HL-60/S4 treated with phorbol 12-myristate 13-acetate at 8.2 ng/mL for 4 days and 3 days (cell line): ENCODE data around the gene UTF1.
"Not testable (repeated sequence)": the region's sequence is repeated elsewhere in the genome, so short reads cannot be mapped to it uniquely, and the experiment has no call there.

Experiments
- in situ Hi-C: fragments of 300-500 bp; cut with MboI; formaldehyde crosslinking; loops from 2 replicates; pipeline ENCODE4 v1.15.0; 2022; ENCODE audit warnings: low sequenced_read_pairs

The UTF1 gene

DNA sequence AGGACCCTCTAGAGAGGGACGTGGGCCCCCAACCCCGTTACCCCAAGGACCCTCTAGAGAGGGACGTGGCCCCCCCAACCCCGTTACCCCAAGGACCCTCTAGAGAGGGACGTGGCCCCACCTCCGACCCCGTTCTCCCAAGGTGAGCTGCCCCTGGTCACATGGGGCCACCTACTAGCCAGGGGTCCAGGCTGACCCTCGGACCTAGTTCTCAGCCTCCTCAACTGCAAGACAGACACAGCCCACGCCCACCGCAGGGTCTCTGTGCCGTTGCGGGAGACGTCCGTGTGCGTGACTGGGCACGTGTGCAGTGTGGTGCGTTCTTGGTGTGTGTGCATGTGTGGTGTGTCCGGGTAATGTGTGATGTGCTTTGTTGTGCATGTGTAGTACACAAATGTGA lies 21.6 kb upstream of the UTF1 start:
- in situ Hi-C loops, result no loop called here

DNA sequence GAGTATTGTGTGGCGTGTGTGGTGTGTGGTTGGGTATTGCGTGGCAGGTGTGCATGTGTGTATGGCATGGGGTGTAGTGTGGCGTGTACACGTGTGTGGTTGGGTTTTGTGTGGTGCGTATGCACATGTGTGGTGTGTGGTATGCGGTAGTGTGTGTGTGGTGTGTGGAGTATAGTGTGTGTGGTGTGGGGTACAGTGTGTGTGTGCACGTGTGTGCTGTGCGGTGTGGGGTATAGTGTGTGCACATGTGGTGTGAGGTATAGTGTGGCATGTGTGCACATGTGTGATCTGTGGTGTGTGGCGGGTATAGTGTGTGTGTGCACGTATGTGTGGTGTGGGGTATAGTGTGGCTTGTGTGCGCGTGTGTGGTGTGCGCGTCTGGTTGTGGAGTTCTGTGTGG lies 20.9 kb upstream of the UTF1 start:
- in situ Hi-C loops, result no loop called here

- in situ Hi-C loops, result no loop called here
Measured at GRCh38 chr10:133209641-133210040, 20.4 kb upstream of the UTF1 start.

DNA sequence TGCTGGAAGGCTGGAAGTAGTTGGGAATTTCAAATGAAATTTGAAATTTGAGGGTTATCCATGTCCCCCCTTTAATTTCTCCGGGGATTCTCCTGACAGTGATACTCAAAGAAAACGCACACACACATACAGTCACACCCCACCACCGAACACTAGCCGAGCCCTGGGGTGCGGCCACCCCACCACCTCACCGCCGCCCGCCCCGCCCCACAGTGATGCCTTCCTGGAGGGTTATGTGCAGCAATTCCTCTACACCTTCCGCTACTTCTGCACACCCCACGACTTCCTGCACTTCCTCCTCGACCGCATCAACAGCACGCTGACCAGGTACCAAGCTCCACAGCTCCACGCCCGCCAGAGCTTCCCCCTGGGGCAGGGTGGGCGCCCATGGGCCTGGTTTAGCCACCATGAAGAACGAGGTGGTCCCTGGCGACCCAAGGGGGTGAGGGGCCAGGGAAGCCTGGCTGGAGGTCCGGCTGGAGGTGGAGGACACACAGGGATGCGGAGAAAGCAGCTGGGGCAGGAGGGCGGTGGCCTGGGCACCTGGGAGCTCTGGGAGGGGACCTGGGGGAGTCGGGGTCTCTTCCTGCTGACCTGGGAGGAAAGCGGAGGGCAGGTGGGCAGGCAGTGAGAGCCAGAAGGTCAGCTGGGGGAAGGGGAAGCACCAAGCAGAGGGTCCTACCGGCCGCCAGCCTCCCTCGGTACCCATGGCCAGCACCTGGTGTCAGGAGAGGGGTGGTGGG lies 19.4 kb upstream of the UTF1 start:
- in situ Hi-C loops, result no loop called here

- in situ Hi-C loops, result no loop called here
Measured at GRCh38 chr10:133211141-133211830, 18.7 kb upstream of the UTF1 start.

GRCh38 chr10:133211959-133212852 lies 17.8 kb upstream of the UTF1 start:
- in situ Hi-C loops, result no loop called here

- in situ Hi-C loops, result no loop called here
Measured at GRCh38 chr10:133212853-133213494, 17.0 kb upstream of the UTF1 start.

DNA sequence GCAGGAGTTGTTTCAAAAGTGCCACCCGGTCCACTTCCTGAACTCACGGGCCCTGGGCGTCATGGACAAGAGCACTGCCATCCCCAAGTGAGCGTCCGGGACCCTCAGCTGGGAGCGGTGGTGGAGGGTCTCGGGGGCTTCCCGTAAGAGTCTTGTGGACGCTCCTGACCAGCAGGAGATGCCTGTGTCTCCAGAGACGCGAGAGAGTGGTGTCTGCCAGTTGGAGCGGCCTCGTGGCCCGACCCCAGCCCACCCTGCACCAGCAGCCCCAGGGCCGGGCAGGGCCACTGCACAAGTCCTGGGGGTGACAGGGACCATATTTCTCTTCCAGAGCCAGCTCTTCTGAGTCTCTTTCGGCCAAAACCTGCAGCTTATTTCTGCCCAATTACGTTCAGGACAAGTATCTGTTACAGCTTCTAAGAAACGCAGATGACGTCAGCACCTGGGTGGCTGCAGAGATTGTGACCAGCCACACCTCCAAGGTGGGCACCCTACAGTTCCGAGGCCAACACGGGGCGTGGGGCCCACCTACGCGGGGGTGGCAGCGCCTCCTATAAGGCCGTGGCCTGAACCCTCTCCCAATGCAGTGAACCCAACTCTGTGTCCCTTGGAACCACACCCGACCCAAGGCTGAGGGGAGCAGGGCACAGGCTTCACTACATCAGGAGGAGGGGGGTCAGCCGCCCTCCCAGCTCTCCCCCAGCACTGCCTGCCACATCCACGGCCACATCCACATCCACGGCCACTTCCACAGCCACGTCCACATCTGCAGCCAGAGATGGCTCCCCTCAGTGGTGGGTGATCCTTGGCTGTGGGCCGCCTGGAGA lies 16.2 kb upstream of the UTF1 start:
- in situ Hi-C loops, result no loop called here

- in situ Hi-C loops, result no loop called here
Measured at GRCh38 chr10:133214468-133215410, 15.3 kb upstream of the UTF1 start.

DNA sequence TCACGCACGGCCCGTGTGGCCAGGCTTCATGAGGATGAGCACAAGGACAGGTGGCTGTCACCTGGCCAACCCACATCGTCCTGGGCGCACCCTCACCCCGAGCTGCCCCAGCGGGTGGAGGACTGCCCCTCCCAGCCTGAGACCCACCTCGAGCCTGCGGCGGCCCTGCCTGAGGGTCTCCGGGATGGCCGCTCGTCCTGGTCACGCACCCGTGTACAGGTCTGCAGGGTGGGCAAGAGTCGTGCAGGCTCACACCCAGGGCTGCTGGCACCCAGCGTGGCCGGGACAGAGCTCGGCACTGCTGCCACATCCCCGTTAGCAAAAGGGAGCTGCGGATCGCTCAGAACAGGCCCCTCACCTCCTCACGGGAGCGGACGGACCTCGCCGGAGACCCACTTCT lies 14.4 kb upstream of the UTF1 start:
- in situ Hi-C loops, result no loop called here

GRCh38 chr10:133216776-133217175 lies 13.2 kb upstream of the UTF1 start:
- in situ Hi-C loops, result no loop called here

DNA sequence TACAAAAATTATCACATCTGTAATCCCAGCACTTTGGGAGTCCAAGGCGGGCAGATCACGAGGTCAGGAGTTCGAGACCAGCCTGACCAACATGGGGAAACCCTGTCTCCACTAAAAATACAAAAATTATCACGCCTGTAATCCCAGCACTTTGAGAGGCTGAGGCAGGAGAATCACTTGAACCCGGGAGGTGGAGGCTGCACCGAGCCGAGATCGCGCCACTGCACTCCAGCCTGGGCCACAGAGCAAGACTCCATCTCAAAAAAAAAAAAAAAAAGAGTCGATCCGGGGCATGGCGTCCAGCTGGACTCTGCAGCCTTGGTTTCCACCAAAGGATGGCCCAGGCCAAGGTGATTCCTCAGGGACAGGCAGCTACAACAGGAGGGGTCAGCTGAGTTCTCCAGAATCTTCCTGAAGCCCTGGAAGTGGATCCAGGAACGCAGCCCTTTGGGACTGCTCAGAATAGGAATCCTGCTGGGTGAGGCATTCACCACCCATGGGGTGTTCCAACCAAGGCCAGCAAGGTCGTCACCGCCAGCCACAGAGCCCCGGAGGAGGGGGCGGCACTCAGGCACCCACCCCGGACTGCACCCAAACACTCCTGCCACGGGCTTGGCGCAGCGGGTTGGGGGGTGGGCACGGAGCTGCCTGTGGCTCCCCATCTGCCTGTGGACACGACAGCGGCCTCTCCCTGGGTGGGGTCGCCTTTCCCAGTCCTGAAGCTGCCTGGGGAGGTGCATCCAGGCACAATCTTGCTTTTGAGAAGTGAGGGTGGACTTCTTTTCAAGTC lies 12.0 kb upstream of the UTF1 start:
- in situ Hi-C loops, result no loop called here

DNA sequence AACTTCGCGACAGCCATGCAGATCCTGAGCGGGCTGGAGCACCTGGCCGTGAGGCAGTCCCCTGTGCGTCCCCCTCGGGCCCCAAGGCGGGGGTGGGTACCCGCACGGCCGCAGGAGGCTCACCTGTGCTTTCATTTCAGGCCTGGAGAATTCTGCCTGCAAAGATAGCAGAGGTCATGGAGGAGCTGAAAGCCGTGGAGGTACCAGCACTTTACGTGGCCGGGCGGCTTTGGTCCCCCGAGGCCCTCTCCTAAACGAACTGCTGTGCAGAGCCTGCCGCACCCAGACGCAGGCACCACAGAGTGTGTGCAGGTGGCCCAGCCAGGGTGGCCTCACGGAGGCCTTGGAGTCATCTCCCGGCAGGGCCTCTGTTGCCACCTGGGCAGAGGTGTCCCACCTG lies 11.1 kb upstream of the UTF1 start:
- in situ Hi-C loops, result no loop called here

DNA sequence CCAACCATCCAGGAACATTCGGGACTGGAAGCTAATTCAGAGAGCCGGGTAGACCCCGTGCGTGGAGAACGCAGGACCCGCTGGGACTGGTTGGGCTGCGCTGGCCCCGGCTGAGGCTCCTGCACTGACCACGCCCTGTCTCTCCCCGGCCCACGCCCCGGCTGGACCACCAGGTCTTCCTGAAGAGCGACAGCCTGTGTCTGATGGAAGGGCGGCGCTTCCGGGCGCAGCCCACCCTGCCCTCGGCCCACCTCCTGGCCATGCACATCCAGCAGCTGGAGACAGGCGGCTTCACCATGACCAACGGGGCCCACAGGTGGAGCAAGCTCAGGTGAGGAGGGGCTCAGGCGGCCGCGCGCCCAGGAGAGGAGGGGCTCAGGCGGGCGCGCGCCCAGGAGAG lies 10.2 kb upstream of the UTF1 start:
- in situ Hi-C loops, result no loop called here

DNA sequence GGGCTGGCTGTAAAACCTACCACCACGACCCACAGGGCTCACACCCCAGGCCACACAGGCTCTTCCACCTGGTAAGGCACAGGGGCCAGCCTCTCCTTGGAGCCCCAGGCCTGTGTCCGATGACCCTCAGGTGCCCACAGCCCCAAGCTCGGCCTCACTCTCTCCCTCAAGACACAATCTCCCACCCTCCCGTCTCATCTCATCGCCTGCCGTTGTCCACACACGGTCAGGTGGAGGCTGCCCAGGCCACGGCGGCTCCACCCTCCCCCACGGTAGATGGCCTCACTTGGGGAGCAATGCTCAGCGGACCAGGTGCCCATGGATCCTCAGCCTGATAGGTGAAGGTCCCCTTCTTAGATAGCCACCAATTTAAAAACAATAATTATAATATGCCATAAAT lies 8.7 kb upstream of the UTF1 start:
- in situ Hi-C loops, result no loop called here

GRCh38 chr10:133221756-133222155 lies 8.3 kb upstream of the UTF1 start:
- in situ Hi-C loops, result not testable (repeated sequence)

DNA sequence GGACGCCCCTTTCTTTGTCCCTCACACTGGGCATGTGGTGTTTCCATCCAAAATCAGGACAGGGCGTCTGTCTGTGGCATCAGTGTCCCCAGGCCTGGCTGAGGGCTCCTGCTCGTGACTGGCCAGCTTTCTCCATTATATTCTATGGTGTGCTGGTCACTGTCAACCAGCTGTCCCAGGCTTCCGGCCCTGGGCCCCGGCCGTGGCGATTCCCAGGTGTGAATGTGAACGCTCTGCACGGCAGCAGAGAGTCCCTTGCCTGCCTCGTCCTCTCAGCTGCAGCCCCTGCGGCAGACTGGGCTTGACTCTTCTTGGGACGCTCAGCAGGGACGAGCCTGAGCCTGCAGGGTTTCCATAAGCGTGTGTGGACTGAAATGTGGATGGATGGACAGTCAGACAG lies 5.9 kb upstream of the UTF1 start:
- in situ Hi-C loops, result no loop called here

GRCh38 chr10:133224756-133225372 lies 5.2 kb upstream of the UTF1 start:
- in situ Hi-C loops, result no loop called here
